Endometrium (tissue), 2 donors: ENCODE results near the gene WFDC10B.
"Not testable (repeated sequence)": the region's sequence is repeated elsewhere in the genome, so short reads cannot be mapped to it uniquely, and the experiment has no call there.

Source experiments
- FAIRE-seq: peaks from 2 replicates; lab custom pipeline; 2012; peaks lifted over from hg19 to GRCh38; lab: Jason Lieb, UNC
- donor health status: control.
- donor health status: control.

Gene WFDC10B

DNA sequence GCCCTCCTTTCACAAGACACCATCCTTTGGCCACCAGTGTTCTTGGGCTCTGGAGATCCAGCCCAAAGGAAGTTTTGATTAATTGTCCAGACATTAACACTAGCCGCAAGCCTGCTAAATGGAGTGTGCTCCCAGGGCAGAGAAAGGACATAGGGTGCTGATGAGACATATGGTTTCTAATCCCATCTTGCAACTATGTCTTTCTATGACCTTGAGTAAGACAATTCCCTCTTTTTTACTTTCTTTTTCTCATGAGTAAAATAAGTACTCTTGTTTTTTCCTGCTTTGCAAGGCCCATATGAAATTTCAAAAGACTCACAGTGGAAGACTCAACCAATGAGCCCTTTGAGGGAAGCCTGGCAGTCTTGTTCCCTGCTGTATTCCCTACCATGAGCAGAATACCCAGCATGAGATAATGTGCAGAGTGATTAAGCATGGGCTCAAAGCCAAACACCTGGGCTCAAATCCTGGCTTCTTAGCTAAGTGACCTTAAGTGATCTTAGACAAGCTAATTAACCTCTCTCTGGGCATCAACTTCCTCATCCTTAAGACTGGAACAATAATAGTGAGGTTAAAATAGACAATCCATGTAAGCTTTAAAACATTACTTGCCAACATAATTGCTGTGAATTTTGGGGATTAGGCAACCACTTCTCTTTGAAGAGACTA lies at the start of gene WFDC10B:
TSS of gene WFDC10B (minus strand) at position 51 of the 669 bp plus-strand sequence. CDS start 19,027 bp downstream, outside the sequence.
- no peak for FAIRE-seq

DNA sequence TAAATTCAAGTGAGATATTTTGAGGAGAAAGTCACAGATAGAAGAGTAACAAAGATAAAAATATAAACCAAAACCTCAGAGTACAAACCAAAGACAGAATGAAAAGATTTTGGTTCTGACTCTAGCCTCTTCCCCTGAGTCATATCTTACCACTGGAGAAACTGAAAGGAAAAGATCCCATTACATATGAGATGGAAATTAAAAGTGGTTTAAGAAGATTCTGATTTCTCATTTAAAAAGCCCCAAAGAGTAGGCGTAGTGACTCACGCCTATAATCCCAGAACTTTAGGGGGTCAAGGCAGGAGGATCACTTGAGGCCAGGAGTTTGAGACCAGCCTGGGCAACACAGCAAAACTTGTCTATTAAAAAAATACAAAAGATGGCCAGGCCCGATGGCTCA lies 47.9 kb upstream of the WFDC10B start:
- FAIRE-seq = no peak

- FAIRE-seq = no peak
These were observed 46.9 kb upstream of the WFDC10B start for GRCh38 chr20:45751721-45752120.

- no peak for FAIRE-seq
These were observed 40.2 kb upstream of the WFDC10B start for GRCh38 chr20:45745015-45745414.

DNA sequence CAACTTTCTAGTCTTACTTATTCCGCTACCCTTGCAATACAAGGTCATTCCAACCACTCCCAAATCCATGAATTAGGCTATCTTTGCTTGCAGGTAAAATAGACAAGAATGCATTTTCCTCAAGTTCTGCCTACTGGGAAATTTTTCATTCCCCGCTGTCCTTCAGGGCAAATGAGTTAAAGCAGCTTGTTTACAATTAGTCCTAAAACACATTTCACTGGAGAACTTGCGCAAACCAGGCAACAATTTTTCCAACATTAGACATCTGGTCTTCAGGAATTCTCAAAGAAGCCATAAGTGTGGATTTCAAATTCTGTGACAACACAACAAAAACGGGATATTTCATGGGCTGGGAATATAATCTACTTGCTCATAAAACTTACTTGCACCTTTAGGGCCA lies 37.8 kb upstream of the WFDC10B start:
- FAIRE-seq = no peak

DNA sequence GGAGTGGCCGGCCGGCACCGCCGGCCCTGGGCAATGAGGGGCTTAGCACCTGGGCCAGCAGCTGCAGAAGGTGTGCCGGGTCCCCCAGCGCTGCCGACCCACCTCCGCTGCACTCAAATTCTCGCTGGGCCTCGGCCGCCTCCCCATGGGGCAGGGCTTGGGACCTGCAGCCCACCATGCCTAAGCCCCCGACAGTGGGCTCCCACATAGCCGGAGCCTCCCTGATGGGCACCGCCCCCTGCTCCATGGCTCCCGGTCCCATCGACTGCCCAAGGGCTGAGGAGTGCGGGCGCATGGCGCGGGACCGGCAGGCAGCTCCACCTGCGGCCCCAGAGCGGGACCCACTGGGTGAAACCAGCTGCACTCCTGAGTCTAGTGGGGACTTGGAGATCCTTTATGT lies 31.2 kb upstream of the WFDC10B start:
- FAIRE-seq = no peak

DNA sequence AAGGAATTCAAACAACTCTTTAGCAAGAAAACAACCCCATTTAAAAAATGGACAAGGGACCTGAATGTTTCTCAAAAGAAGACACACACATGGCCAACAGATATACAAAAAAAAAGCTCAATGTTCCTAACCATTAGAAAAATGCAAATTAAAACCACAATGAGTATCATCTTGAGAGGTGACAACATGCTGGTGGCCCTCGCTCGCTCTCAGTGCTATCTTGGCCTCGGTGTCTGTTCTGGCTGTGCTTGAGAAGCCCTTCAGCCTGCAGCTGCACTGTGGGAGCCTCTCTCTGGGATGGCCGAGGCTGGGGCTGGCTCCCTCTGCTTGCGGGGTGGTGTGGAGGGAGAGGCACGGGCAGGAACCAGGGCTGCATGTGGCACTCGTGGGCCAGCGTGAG lies 30.7 kb upstream of the WFDC10B start:
- no peak for FAIRE-seq

DNA sequence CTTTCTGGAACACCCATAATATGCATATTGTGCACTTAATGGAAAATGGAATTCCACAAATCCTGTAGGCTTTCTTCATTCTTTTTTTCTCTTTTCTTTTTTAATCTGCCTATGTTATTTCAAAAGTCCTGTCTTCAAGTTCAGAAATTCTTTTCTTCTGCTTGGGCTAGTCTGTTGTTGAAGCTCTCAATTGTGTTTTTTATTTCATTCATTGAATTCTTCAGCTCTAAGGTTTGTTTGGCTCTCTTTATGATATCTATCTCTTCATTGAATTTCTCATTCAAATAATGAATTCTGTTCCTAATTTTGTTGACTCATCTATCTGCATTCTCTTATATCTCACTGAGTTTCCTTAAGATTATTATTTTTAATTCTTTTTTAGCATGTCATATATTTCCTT lies 27.4 kb upstream of the WFDC10B start:
- FAIRE-seq = no peak

- FAIRE-seq = no peak
These were observed 22.2 kb upstream of the WFDC10B start for GRCh38 chr20:45727044-45727443.

DNA sequence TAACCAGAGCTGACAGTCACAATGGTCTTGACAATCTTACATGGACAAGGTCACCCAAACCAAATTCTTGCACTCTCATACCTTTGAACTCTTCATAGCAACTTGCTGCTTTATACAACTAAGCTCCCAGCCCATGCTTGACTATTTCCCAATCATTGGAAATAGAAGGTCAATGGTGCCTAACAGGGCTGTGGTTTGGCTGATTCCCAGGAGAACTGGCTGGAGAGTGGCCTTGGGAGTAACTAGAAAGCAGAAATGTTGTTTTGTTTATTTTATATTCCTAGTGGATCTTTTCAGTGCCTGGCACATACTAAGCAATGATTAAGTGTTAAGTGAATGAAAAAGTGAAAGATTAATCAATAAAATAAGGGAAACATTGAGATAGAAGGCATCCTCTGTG lies 20.3 kb upstream of the WFDC10B start:
- no peak for FAIRE-seq

DNA sequence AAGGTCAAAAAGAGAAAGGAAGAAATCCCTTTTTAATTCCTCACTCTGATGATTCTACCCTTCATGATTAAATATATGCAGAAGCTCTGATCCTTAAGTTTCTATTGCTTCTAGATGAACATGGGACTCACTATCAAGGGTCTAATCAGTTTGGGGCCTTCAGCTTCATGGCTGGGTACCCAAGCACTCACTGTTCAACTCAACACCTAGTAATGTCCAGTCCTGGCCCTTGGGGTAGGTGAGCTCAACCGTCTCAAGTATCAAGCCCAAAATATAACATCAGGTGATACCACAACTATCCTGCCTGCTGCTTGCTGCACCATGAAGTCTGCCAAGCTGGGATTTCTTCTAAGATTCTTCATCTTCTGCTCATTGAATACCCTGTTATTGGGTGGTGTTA lies 17.2 kb upstream of the WFDC10B start, which contains the start of gene SPINT4:
TSS of gene SPINT4 (plus strand) at position 301 of the 400 bp plus-strand sequence. CDS start at position 322, 21 bp downstream.
- FAIRE-seq = no peak

DNA sequence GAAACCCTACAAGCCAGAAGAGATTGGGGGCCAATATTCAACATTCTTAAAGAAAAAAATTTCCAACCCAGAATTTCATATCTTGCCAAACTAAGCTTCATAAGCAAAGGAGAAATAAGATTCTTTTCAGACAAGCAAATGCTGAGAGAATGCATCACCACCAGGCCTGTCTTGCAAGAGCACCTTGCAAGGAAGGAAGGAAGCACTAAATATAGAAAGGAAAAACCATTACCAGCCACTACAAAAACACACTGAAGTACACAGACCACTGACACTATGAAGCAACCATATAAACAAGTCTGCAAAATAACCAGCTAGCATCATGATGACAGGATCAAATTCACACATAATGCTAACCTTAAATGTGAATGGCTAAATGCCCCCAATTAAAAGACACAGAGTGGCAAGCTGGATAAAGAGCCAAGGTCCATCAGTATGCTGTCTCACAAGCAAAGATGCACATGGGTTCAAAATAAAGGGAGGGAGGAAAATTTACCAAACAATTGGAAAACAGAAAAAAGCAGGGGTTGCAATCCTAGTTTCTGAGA lies 11.4 kb upstream of the WFDC10B start:
- not testable (repeated sequence) for FAIRE-seq

- FAIRE-seq = no peak
These were observed 2.9 kb downstream of the WFDC10B start, which contains the start of gene WFDC13 for GRCh38 chr20:45701873-45702272. TSS of gene WFDC13 (plus strand) at chr20:45702038. CDS start at chr20:45702124, 86 bp downstream.

GRCh38 chr20:45701104-45701503 lies 3.7 kb downstream of the WFDC10B start:
- no peak for FAIRE-seq

GRCh38 chr20:45695496-45695895 lies 9.3 kb downstream of the WFDC10B start:
- no peak for FAIRE-seq

GRCh38 chr20:45693346-45693745 lies 11.5 kb downstream of the WFDC10B start:
- not testable (repeated sequence) for FAIRE-seq

DNA sequence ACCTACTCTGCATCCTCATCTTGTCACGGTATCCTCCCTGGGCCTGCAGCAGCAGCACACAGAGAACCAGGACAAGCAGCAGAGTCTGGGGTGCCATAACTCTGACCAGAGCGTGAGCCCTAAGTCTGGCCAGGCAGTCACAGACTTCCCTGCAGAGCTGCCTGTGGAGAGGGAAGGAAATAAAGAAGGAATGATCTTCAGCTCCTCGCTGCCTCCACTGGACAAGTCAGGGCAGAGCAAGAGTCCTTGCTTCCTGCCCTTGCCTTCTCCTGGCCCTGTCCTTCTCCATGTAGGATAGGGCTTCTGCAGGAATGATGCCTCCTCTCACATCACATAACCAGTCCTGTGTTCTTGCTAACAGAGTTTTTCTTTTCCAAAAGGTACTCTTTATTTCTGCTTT lies 18.9 kb downstream of the WFDC10B start:
- FAIRE-seq = no peak

- FAIRE-seq = no peak
These were observed 25.2 kb downstream of the WFDC10B start for GRCh38 chr20:45679650-45680049.

DNA sequence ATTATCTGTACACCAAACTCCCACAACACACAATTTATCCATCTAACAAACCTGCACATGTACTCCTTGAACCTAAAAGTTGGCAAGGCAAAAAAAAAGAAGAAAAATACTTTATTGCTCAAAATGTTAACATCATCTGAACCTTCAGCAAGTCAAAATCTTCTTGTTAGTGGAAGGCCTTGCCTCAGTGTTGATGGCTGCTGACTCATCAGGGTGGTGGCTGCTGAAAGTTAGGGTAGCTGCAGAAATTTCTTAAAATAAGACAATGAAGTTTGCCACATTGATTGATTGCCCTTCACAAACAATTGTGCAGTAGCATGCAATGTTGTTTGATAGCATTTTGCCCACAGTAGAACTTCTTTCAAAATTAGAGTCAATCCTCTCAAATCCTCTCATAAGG lies 32.1 kb downstream of the WFDC10B start:
- FAIRE-seq = no peak

GRCh38 chr20:45670139-45670538 lies 34.7 kb downstream of the WFDC10B start, which contains the start of gene WFDC11:
TSS of gene WFDC11 (minus strand) at chr20:45670239. CDS start at chr20:45650600, 19,639 bp downstream.
- FAIRE-seq = no peak

- not testable (repeated sequence) for FAIRE-seq
These were observed 47.8 kb downstream of the WFDC10B start for GRCh38 chr20:45657038-45657437.

GRCh38 chr20:45651726-45652125 lies 53.1 kb downstream of the WFDC10B start:
- FAIRE-seq = not testable (repeated sequence)

DNA sequence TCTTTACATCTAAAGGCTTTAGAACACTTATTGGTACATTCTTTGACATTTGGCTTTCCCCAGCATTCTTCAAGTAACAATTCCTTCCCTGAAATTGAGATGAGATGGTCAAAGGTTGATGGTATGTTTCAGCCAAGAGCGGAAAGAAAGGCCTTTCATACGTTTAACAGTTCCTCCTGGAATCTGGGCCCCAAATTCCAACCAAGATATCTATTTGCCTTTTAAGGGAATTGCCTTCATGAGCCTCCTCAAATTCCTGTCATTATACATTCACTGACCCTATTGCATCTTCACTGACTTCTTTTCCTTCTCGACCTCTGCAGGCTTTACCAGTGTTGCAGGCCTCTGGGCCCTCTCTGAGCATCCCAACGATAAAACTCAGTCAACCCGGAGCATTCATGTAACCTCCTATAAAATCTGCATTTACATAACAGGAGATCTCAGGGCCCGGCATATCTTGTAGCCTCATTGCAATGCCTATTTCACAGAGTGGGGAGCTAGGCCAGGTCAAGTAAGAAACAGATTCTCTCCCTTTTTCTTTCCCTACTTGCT lies 55.4 kb downstream of the WFDC10B start:
- FAIRE-seq = no peak
